Activated CD8-positive, alpha-beta memory T cell treated with anti-CD3 and anti-CD28 coated beads for 4 hours (primary cell): ENCODE results near the gene HNF4A.
"Not testable (repeated sequence)": the region's sequence is repeated elsewhere in the genome, so short reads cannot be mapped to it uniquely, and the experiment has no call there.

Experiments used
- DNase-seq, 2 donors: peaks; one replicate each; pipeline ENCODE4 v3.0.0-alpha.2; 2020; ENCODE audit warnings: low read depth in 2 of 2

The HNF4A gene

GRCh38 chr20:44345147-44345546 lies 10.4 kb upstream of the HNF4A start:
- DNase-seq: no peak

- not testable (repeated sequence) for DNase-seq
Observed at GRCh38 chr20:44345941-44346340, 9.6 kb upstream of the HNF4A start.

- DNase-seq: no peak
Observed at GRCh38 chr20:44348168-44348659, 7.3 kb upstream of the HNF4A start.

GRCh38 chr20:44349349-44349748 lies 6.2 kb upstream of the HNF4A start:
- DNase-seq: no peak

GRCh38 chr20:44350567-44350966 lies 4.9 kb upstream of the HNF4A start:
- no peak for DNase-seq

- no peak for DNase-seq
Observed at GRCh38 chr20:44354979-44355497, 461 bp upstream of the HNF4A start.

GRCh38 chr20:44356353-44356723 lies 839 bp downstream of the HNF4A start:
- DNase-seq: no peak

- DNase-seq: no peak
Observed at GRCh38 chr20:44357020-44357419, 1.5 kb downstream of the HNF4A start.

- no peak for DNase-seq
Observed at GRCh38 chr20:44357555-44358125, 2.1 kb downstream of the HNF4A start.

- no peak for DNase-seq
Observed at GRCh38 chr20:44358776-44359175, 3.3 kb downstream of the HNF4A start.

GRCh38 chr20:44360221-44360620 lies 4.7 kb downstream of the HNF4A start:
- DNase-seq: no peak

- DNase-seq: no peak
Observed at GRCh38 chr20:44361021-44361420, 5.5 kb downstream of the HNF4A start.

GRCh38 chr20:44362466-44362940 lies 7.0 kb downstream of the HNF4A start:
- no peak for DNase-seq

GRCh38 chr20:44364068-44364467 lies 8.6 kb downstream of the HNF4A start:
- no peak for DNase-seq

GRCh38 chr20:44364780-44365179 lies 9.3 kb downstream of the HNF4A start:
- no peak for DNase-seq

GRCh38 chr20:44367746-44368145 lies 12.2 kb downstream of the HNF4A start:
- DNase-seq: no peak

- DNase-seq: no peak
Observed at GRCh38 chr20:44370639-44371218, 15.2 kb downstream of the HNF4A start.

GRCh38 chr20:44382641-44383040 lies 27.1 kb downstream of the HNF4A start:
- DNase-seq: no peak

- DNase-seq: peak; percentile 67 to 72
Observed at GRCh38 chr20:44384423-44385027, 29.0 kb downstream of the HNF4A start.

- peak; percentile 21 to 36 for DNase-seq
Observed at GRCh38 chr20:44388466-44389023, 33.0 kb downstream of the HNF4A start.

- no peak for DNase-seq
Observed at GRCh38 chr20:44389871-44390270, 34.4 kb downstream of the HNF4A start.

- no peak for DNase-seq
Observed at GRCh38 chr20:44390280-44390679, 34.8 kb downstream of the HNF4A start.
